Tibial nerve (tissue), 4 donors: ENCODE results near the gene DENND1A. TPM values are rescaled to one million over a fixed set of nuclear protein-coding genes. Genes with fewer than 3 reads are reported as not detected.

ENCODE experiments used
- DNase-seq, 2 donors: peaks; one replicate each; pipeline ENCODE4 v3.0.0-alpha.2; 2019; ENCODE audit warnings: low spot score in 2 of 2
- H3K27ac ChIP-seq, 4 donors: fragments of 200-600 bp; sonication (generic) in 3 of 4; one replicate each; pipeline ENCODE4 v1.5.1; 2017 to 2019; ENCODE audit warnings: mild to moderate bottlenecking in 1 of 4
- H3K27me3 ChIP-seq, 2 donors: fragments of 200-600 bp; sonication (generic) in 1 of 2; one replicate each; pipeline versions ENCODE4 v1.5.1 to v1.6.0; 2017 to 2019
- H3K36me3 ChIP-seq, 3 donors: fragments of 200-600 bp; sonication (generic); one replicate each; pipeline ENCODE4 v1.5.1; 2018 to 2019
- H3K4me1 ChIP-seq, 4 donors: fragments of 200-600 bp; sonication (generic) in 3 of 4; one replicate each; pipeline ENCODE4 v1.5.1; 2017 to 2019
- H3K4me3 ChIP-seq, 4 donors: fragments of 200-600 bp; sonication (generic) in 3 of 4; one replicate each; pipeline ENCODE4 v1.5.1; 2017 to 2019; ENCODE audit warnings: mild to moderate bottlenecking in 1 of 4, moderate library complexity in 1 of 4
- H3K9me3 ChIP-seq, 4 donors: fragments of 200-600 bp; sonication (generic) in 3 of 4; one replicate each; pipeline ENCODE4 v1.5.1; 2017 to 2019
- EP300 ChIP-seq, 2 donors: sonication (generic); formaldehyde crosslinking; IDR thresholded peaks; one replicate each; pipeline ENCODE4 v1.6.1; 2017; ENCODE audit warnings: antibody characterized with exemption in 2 of 2, mild to moderate bottlenecking in 1 of 2
- POLR2A ChIP-seq, 2 donors: fragments of 450-650 bp; IDR thresholded peaks; one replicate each; pipeline ENCODE4 v1.6.1; 2017; ENCODE audit warnings: antibody characterized with exemption in 2 of 2, mild to moderate bottlenecking in 2 of 2, moderate library complexity in 2 of 2
- WGBS, 2 donors: methylation state at CpG; one replicate each; pipeline ENCODE4 v1.1.5; 2018; 5-methylcytosine and 5-hydroxymethylcytosine counted together
- total RNA-seq, 4 donors: library from RNA; depleted of rRNA; stranded (reverse); fragments of >200 nt; gene quantifications; one replicate each; pipeline ENCODE4 v1.1.0, GENCODE V29; 2016
- TF ChIP-seq, protein P1 (sequence below), 5 experiments: fragments of 200-600 bp in 3 of 5; fragments of 450-650 bp in 2 of 5; sonication (generic) in 3 of 5; IDR thresholded peaks; one replicate each; pipeline ENCODE4 v1.5.1; 2016 to 2019; ENCODE audit warnings: antibody characterized with exemption in 5 of 5, mild to moderate bottlenecking in 3 of 5, moderate library complexity in 2 of 5

Gene DENND1A
- total RNA-seq, 4 donors from 2014 or later: 17.5 to 34.8 (median 20.1) TPM

DNA sequence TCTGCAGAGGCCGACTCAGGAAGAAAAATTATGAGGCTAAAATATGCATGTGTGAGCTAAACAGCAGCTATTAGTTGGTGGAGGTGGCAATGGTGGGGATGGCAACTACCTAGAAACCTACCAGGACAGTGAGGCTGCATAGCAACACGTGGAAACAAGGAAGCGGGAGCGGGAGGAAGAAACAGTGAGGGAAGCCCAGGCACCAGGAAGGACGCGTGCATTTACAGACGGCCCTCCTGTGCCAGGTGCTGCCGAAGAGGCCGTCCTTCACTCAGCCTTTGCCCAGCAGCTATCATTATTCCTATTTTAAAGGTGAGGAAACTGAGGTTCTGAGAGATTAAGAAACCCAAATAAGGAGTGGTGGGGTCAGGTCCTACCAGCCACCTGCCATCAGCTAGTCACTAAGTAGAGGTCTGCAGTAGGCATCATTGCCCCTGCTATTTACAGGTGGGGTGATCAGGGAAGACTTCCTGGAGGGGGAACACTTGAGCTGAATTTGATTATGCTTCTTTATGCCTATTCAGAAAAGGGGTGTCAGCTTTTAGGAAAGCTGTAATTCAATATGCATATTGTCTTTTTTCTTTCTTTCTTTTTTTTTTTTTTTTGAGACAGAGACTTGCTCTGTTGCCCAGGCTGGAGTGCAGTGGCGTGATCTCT is 448.6 kb downstream of the DENND1A start:
- 86 to 90% methylated on average over 10 of the region's 10 CpGs for WGBS, 2 donors
- H3K27me3 ChIP-seq: no peaks in the 10 kb centered on the region
- peaks cover 0 to 5% (median 0%) of the 10 kb centered on the region in 3 donors for H3K36me3 ChIP-seq
- TF ChIP-seq, protein P1, sequence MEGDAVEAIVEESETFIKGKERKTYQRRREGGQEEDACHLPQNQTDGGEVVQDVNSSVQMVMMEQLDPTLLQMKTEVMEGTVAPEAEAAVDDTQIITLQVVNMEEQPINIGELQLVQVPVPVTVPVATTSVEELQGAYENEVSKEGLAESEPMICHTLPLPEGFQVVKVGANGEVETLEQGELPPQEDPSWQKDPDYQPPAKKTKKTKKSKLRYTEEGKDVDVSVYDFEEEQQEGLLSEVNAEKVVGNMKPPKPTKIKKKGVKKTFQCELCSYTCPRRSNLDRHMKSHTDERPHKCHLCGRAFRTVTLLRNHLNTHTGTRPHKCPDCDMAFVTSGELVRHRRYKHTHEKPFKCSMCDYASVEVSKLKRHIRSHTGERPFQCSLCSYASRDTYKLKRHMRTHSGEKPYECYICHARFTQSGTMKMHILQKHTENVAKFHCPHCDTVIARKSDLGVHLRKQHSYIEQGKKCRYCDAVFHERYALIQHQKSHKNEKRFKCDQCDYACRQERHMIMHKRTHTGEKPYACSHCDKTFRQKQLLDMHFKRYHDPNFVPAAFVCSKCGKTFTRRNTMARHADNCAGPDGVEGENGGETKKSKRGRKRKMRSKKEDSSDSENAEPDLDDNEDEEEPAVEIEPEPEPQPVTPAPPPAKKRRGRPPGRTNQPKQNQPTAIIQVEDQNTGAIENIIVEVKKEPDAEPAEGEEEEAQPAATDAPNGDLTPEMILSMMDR (IDR thresholded peaks at IDR 0.05): no peak
- TF ChIP-seq EP300 (IDR thresholded peaks at IDR 0.05): no peak
- H3K27ac ChIP-seq: no peak overlapping the region
- no peak for DNase-seq
- no peak overlapping the region for H3K4me3 ChIP-seq
- H3K9me3 ChIP-seq: no peaks in the 10 kb centered on the region
- H3K4me1 ChIP-seq: no peaks in the 10 kb centered on the region

DNA sequence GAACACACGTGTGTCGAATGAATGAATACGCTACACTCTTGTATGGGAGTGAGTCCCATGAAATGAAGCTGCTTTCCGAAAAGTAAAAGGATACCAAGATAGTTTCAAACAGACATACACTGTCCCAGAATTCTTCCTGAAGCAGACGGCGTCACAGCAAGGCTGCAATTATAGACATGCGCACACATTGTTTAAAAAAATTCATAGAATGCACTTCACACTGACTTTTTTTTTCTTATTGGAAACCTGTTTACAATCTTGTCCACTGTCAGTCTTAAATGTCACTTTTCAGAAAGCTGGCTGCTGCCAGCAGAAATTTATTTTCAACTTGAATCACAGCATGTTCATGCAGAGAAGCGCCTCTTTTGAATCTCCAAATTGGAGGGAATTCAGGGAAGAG is 449.1 kb downstream of the DENND1A start:
- peaks cover 0 to 5% (median 0%) of the 10 kb centered on the region in 3 donors for H3K36me3 ChIP-seq
- H3K4me1 ChIP-seq: no peaks in the 10 kb centered on the region
- TF ChIP-seq, protein P1 (IDR thresholded peaks at IDR 0.05): no peak
- no peak for TF ChIP-seq POLR2A (IDR thresholded peaks at IDR 0.05)
- TF ChIP-seq EP300 (IDR thresholded peaks at IDR 0.05): no peak
- 73 to 83% methylated on average over 8 of the region's 8 CpGs for WGBS, 2 donors
- no peak overlapping the region for H3K4me3 ChIP-seq
- no peak overlapping the region for H3K27ac ChIP-seq
- DNase-seq: no peak
- no peaks in the 10 kb centered on the region for H3K27me3 ChIP-seq
- no peaks in the 10 kb centered on the region for H3K9me3 ChIP-seq

- DNase-seq: no peak
- TF ChIP-seq, protein P1 (IDR thresholded peaks at IDR 0.05): no peak
- TF ChIP-seq POLR2A (IDR thresholded peaks at IDR 0.05): no peak
- no peak for TF ChIP-seq EP300 (IDR thresholded peaks at IDR 0.05)
- Histone ChIP-seq H3K4me1 (no peaks in the 10 kb centered on the region), H3K4me3 (no peak overlapping the region), H3K36me3 (peaks cover 0 to 5% (median 0%) of the 10 kb centered on the region in 3 donors), H3K9me3 (no peaks in the 10 kb centered on the region), H3K27ac (no peak overlapping the region), H3K27me3 (no peaks in the 10 kb centered on the region)
- 87 to 95% methylated on average over 9 of the region's 9 CpGs for WGBS, 2 donors
Measured at GRCh38 chr9:123480096-123480495, 449.8 kb downstream of the DENND1A start.

DNA sequence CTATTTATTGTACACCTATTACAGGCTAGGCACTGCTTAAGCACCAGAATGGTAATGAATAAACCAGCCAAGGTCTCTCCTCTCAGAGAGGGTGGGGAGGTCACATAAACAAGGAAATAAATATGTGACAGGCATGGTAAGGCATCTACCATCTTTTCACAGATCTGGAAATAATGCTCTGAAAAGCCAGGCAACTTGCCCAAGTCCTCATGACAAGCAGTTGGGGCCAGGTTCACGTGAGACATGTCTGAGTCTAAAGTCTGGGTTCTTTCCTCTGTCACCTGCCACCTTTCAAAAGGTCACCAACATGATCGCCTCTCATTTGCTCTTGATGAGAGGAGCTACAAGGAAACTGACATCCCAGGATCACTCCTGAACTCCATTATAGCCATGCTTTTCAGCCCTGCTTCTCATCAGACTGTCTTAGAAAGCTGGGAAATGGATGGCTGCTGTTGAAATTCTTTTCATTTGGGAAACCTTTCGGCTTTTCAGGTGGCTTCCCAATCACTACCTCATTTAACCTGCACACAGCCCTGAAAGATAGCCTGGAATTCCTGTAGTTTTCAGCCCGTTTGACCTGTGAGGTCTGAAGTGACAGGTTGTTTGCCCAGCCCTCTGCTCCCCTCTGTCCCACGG is 450.8 kb downstream of the DENND1A start:
- H3K36me3 ChIP-seq: peaks cover 0 to 5% (median 0%) of the 10 kb centered on the region in 3 donors
- H3K27me3 ChIP-seq: no peaks in the 10 kb centered on the region
- no peaks in the 10 kb centered on the region for H3K4me1 ChIP-seq
- TF ChIP-seq, protein P1 (IDR thresholded peaks at IDR 0.05): no peak
- TF ChIP-seq POLR2A (IDR thresholded peaks at IDR 0.05): no peak
- no peak for TF ChIP-seq EP300 (IDR thresholded peaks at IDR 0.05)
- H3K9me3 ChIP-seq: no peaks in the 10 kb centered on the region
- no peak overlapping the region for H3K4me3 ChIP-seq
- DNase-seq: no peak
- no peak overlapping the region for H3K27ac ChIP-seq
- WGBS, 2 donors: 85 to 90% methylated on average over 5 of the region's 5 CpGs

DNA sequence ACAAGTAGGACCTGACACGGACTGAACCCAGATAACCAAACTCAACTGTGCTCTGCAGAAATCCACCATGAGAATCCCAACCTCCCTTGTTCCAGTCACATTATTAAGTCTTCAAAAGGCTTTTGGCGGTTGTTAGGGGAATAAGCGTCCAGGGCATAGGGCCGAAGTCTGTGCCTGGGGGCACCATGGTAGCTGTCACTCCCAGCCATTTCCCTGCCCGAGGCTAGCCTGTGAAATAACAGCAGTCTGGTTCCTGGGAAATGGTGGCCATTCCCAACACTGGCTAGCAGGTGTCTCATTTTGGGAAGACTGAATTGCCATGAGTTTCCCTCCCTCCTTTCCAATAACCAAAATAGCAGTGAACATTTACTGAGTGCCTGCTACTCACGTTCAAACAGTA is 451.8 kb downstream of the DENND1A start:
- Histone ChIP-seq H3K27ac (no peak overlapping the region), H3K9me3 (no peaks in the 10 kb centered on the region), H3K27me3 (no peaks in the 10 kb centered on the region), H3K36me3 (peaks cover 0 to 2% (median 0%) of the 10 kb centered on the region in 3 donors), H3K4me3 (no peak overlapping the region), H3K4me1 (no peaks in the 10 kb centered on the region)
- 93 to 94% methylated on average over 6 of the region's 6 CpGs for WGBS, 2 donors
- DNase-seq: no peak
- TF ChIP-seq, protein P1 (IDR thresholded peaks at IDR 0.05): no peak
- TF ChIP-seq POLR2A (IDR thresholded peaks at IDR 0.05) (no peak), EP300 (IDR thresholded peaks at IDR 0.05) (no peak)
